Liver (tissue), 9 donors: ENCODE results near the gene PCYT1A. TPM values are rescaled to one million over a fixed set of nuclear protein-coding genes. Genes with fewer than 3 reads are reported as not detected.

Experiments
- DNase-seq: peaks from one replicate; pipeline ENCODE4 v3.0.0-alpha.2; 2017; ENCODE audit warnings: low spot score
- H3K27ac ChIP-seq, 2 donors: one replicate each; pipeline ENCODE4 v1.7.0; 2013; ENCODE audit warnings: inconsistent platforms in 2 of 2, low read length in 2 of 2, control low read depth in 1 of 2, low read depth in 1 of 2, mild to moderate bottlenecking in 1 of 2
- H3K27me3 ChIP-seq, 4 donors: one replicate each; pipeline versions ENCODE4 v1.6.1 to v1.7.0; 2013; ENCODE audit warnings: low read length in 3 of 4, inconsistent platforms in 1 of 4, mild to moderate bottlenecking in 1 of 4, moderate library complexity in 1 of 4; ENCODE audit not compliant: control insufficient read depth in 4 of 4, insufficient read depth in 4 of 4
- H3K36me3 ChIP-seq, 4 donors: one replicate each; pipeline versions ENCODE4 v1.6.1 to v1.7.0; 2013; ENCODE audit warnings: low read length in 3 of 4, mild to moderate bottlenecking in 3 of 4, low read depth in 1 of 4, moderate library complexity in 1 of 4; ENCODE audit not compliant: control insufficient read depth in 4 of 4, insufficient read depth in 3 of 4
- H3K4me1 ChIP-seq, 4 donors: one replicate each; pipeline versions ENCODE4 v1.6.1 to v1.7.0; 2013; ENCODE audit warnings: low read length in 3 of 4, mild to moderate bottlenecking in 3 of 4, moderate library complexity in 1 of 4; ENCODE audit not compliant: control insufficient read depth in 4 of 4, insufficient read depth in 4 of 4
- H3K4me3 ChIP-seq, 3 donors: one replicate each; pipeline versions ENCODE4 v1.6.1 to v1.7.0; 2013; ENCODE audit warnings: low read length in 3 of 3, control low read depth in 1 of 3, low read depth in 1 of 3, mild to moderate bottlenecking in 1 of 3
- H3K9ac ChIP-seq, 2 donors: one replicate each; pipeline ENCODE4 v1.7.0; 2013; ENCODE audit warnings: low read length in 2 of 2, mild to moderate bottlenecking in 2 of 2, moderate library complexity in 2 of 2, control low read depth in 1 of 2, low read depth in 1 of 2
- H3K9me3 ChIP-seq, 4 donors: one replicate each; pipeline versions ENCODE4 v1.6.1 to v1.7.0; 2013; ENCODE audit warnings: low read length in 3 of 4; ENCODE audit not compliant: control insufficient read depth in 4 of 4
- EGR1 ChIP-seq, 2 donors: IDR thresholded peaks; 2 replicates each; pipeline ENCODE4 v1.6.1; 2016 to 2018; ENCODE audit warnings: antibody characterized with exemption in 2 of 2, low read depth in 2 of 2
- FOXA1 ChIP-seq: IDR thresholded peaks from 2 replicates; pipeline ENCODE4 v1.6.1; 2016; ENCODE audit warnings: antibody characterized with exemption
- FOXA2 ChIP-seq: IDR thresholded peaks from 2 replicates; pipeline ENCODE4 v1.6.1; 2016; ENCODE audit warnings: antibody characterized with exemption
- GABPA ChIP-seq, 2 donors: IDR thresholded peaks in 1 of 2; conservative IDR thresholded peaks in 1 of 2; 2 replicates each; pipeline ENCODE4 v1.6.1; 2016; ENCODE audit warnings: antibody characterized with exemption in 2 of 2, mild to moderate bottlenecking in 1 of 2, moderate library complexity in 1 of 2
- HNF4A ChIP-seq, 2 donors: conservative IDR thresholded peaks; 2 replicates each; pipeline ENCODE4 v1.6.1; 2016; ENCODE audit warnings: antibody characterized with exemption in 2 of 2, mild to moderate bottlenecking in 2 of 2
- HNF4G ChIP-seq: IDR thresholded peaks from 2 replicates; pipeline ENCODE4 v1.6.1; 2016; ENCODE audit warnings: antibody characterized with exemption
- JUND ChIP-seq, 2 donors: IDR thresholded peaks; 2 replicates each; pipeline ENCODE4 v1.6.1; 2016; ENCODE audit warnings: antibody characterized with exemption in 2 of 2
- MAX ChIP-seq: IDR thresholded peaks from 2 replicates; pipeline ENCODE4 v1.6.1; 2016; ENCODE audit warnings: antibody characterized with exemption
- NR2F2 ChIP-seq: IDR thresholded peaks from 2 replicates; pipeline ENCODE4 v1.6.1; 2016; ENCODE audit warnings: antibody characterized with exemption
- RXRA ChIP-seq, 2 donors: IDR thresholded peaks; 2 replicates each; pipeline ENCODE4 v1.6.1; 2017 to 2018; ENCODE audit warnings: antibody characterized with exemption in 2 of 2, mild to moderate bottlenecking in 1 of 2
- SP1 ChIP-seq: IDR thresholded peaks from 2 replicates; pipeline ENCODE4 v1.6.1; 2018; ENCODE audit warnings: antibody characterized with exemption, mild to moderate bottlenecking
- TAF1 ChIP-seq: conservative IDR thresholded peaks from 2 replicates; pipeline ENCODE4 v1.6.1; 2016; ENCODE audit warnings: antibody characterized with exemption, mild to moderate bottlenecking
- YY1 ChIP-seq: IDR thresholded peaks from 2 replicates; pipeline ENCODE4 v1.6.1; 2016; ENCODE audit warnings: antibody characterized with exemption, mild to moderate bottlenecking
- ZBTB33 ChIP-seq: IDR thresholded peaks from 2 replicates; pipeline ENCODE4 v1.6.1; 2016; ENCODE audit warnings: antibody characterized with exemption
- WGBS: extraction: QIAGEN DNeasy Blood & Tissue Kit; methylation state at CpG from one replicate; pipeline ENCODE4 v1.1.7; 2013; 5-methylcytosine and 5-hydroxymethylcytosine counted together
- polyA plus RNA-seq, 2 donors: library from polyadenylated mRNA; stranded (reverse) in 1 of 2; unstranded in 1 of 2; fragments of 200-250 nt in 1 of 2; fragments of >200 nt in 1 of 2; fragmentation: Nextera tagmentation in 1 of 2; extraction: Ambion mirVana in 1 of 2; gene quantifications; one replicate each; pipeline versions ENCODE4 v1.2.1 to v1.2.3, GENCODE V29; 2013 to 2015
- total RNA-seq, 2 donors: library from RNA; depleted of rRNA; stranded (reverse); fragments of >200 nt; gene quantifications; one replicate each; pipeline ENCODE4 v1.2.3, GENCODE V29; 2014
- TF ChIP-seq, protein P1 (sequence below): IDR thresholded peaks from 2 replicates; pipeline ENCODE4 v1.6.1; 2016; ENCODE audit warnings: antibody characterized with exemption
- TF ChIP-seq, protein P2 (sequence below): IDR thresholded peaks from 2 replicates; pipeline ENCODE4 v1.6.1; 2016; ENCODE audit warnings: antibody characterized with exemption, mild to moderate bottlenecking
- TF ChIP-seq, protein P3 (sequence below): fragments of 150-350 bp; IDR thresholded peaks from 2 replicates; pipeline ENCODE4 v1.5.1; 2017; ENCODE audit warnings: improper control_type of control experiment, low read depth, low read length; ENCODE audit not compliant: missing input control
- donor health status: healthy.
- donor health status: healthy.
- donor health status: healthy.
- donor health status: healthy.
- donor health status: healthy.

PCYT1A gene
- total and polyA plus RNA-seq, 4 donors: 12.5 to 56.8 (median 24.3) TPM

- no peak overlapping the region for H3K4me3 ChIP-seq
- WGBS: 97% methylated on average over 14 of the region's 14 CpGs
- TF ChIP-seq TAF1: no peak
- TF ChIP-seq, protein P1, sequence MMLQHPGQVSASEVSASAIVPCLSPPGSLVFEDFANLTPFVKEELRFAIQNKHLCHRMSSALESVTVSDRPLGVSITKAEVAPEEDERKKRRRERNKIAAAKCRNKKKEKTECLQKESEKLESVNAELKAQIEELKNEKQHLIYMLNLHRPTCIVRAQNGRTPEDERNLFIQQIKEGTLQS: no peak
- TF ChIP-seq NR2F2: no peak
- TF ChIP-seq EGR1 (IDR thresholded peaks at IDR 0.05; ENCODE audit: low read depth in 2 of 2): no peak
- no peak for TF ChIP-seq SP1
- no peak for TF ChIP-seq FOXA2
- no peak for TF ChIP-seq RXRA (IDR thresholded peaks at IDR 0.05)
- TF ChIP-seq YY1: no peak
- no peak for TF ChIP-seq GABPA (IDR thresholded peaks at IDR 0.05 in 1 of 2, conservative IDR thresholded peaks at IDR 0.05 in 1 of 2)
- no peak for TF ChIP-seq FOXA1
- no peak for TF ChIP-seq HNF4A (conservative IDR thresholded peaks at IDR 0.05)
- no peak for TF ChIP-seq JUND (IDR thresholded peaks at IDR 0.05)
- H3K4me1 ChIP-seq: peaks cover 0 to 4% (median under 1%) of the 10 kb centered on the region in 4 donors
- no peaks in the 10 kb centered on the region for H3K27me3 ChIP-seq
- peaks cover 4 to 12% (median 7%) of the 10 kb centered on the region in 4 donors for H3K36me3 ChIP-seq
- H3K9me3 ChIP-seq: peaks cover 0 to 2% (median 0%) of the 10 kb centered on the region in 4 donors
- no peak overlapping the region for H3K9ac ChIP-seq
- no peak overlapping the region for H3K27ac ChIP-seq
- DNase-seq: no peak
Measured at GRCh38 chr3:196272826-196273225, 14.7 kb downstream of the PCYT1A start.

DNA sequence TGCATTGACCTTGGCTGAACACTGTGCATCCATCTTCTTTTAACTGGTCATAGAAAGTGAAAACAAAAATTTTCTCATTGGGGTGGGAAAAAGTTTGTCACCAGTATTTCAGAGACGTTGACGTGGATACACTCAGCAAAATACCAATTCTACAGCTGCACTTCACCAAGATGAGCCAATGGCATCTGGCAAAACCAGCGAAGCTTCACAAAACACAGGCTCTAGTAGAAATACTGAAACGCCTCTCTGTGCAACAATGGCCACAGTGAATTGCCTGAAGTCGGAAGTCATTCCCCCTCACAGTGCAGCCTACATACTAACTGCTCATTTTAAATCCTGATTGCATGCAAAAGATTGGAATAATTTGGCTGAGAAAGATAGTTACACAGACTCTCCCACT is 17.0 kb downstream of the PCYT1A start:
- Histone ChIP-seq H3K4me3 (no peak overlapping the region), H3K36me3 (peaks cover 7 to 21% (median 11%) of the 10 kb centered on the region in 4 donors), H3K4me1 (peaks cover 0 to 4% (median under 1%) of the 10 kb centered on the region in 4 donors), H3K27me3 (no peaks in the 10 kb centered on the region), H3K9me3 (peaks cover 0 to 2% (median 0%) of the 10 kb centered on the region in 4 donors), H3K9ac (no peak overlapping the region), H3K27ac (no peak overlapping the region)
- no peak for DNase-seq
- TF ChIP-seq TAF1: no peak
- TF ChIP-seq HNF4A (conservative IDR thresholded peaks at IDR 0.05): no peak
- no peak for TF ChIP-seq FOXA2
- 96% methylated on average over 5 of the region's 5 CpGs for WGBS

DNA sequence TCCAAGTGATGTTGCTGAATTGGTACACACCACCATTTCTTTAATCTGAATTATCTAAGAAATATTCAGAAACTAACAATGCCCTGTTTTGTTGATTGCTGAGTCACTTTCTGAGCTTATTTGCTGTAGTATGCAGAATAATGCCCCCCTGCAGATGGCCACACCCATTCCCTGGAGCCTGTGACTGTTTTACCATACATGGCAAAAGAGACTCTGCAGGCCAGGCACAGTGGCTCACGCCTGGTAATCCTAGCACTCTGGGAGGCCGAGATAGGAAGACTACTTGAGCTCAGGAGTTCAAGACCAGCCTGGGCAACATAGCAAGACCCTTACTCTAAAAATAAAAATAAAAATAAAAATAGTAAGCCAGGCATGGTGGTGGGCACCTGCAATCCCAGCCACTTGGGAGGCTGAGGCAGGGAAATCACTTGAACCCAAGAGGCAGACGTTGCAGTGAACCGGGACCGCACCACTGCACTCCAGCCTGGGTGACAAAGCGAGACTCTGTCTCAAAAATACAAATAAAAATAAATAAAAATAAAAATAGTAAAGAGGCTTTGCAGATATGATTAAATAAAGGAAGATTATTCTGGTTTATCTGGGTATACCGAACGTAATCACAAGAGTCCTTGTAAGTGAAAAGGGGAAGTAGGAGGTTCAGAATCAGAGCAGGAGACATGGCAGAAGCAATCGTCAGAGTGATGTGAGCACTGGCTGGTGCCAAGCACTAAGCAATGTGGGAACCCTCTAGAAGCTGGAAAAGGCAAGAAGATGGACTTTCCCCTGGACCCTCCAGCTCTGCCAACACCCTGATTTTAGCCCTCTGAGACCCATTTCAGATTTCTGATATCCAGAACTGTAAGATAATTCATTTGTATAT is 19.0 kb downstream of the PCYT1A start:
- Histone ChIP-seq H3K27ac (no peak overlapping the region), H3K9ac (no peak overlapping the region), H3K27me3 (no peaks in the 10 kb centered on the region), H3K36me3 (peaks cover 9 to 26% (median 10%) of the 10 kb centered on the region in 4 donors), H3K9me3 (peaks cover 0 to 2% (median 0%) of the 10 kb centered on the region in 4 donors), H3K4me1 (peaks cover 0 to 4% (median under 1%) of the 10 kb centered on the region in 4 donors), H3K4me3 (no peak overlapping the region)
- TF ChIP-seq FOXA1 (no peak), FOXA2 (no peak), GABPA (IDR thresholded peaks at IDR 0.05 in 1 of 2, conservative IDR thresholded peaks at IDR 0.05 in 1 of 2) (no peak), HNF4A (conservative IDR thresholded peaks at IDR 0.05) (no peak), HNF4G (no peak), NR2F2 (no peak), SP1 (no peak), ZBTB33 (no peak), RXRA (IDR thresholded peaks at IDR 0.05) (no peak), YY1 (no peak), EGR1 (IDR thresholded peaks at IDR 0.05; ENCODE audit: low read depth in 2 of 2) (no peak), MAX (no peak)
- TF ChIP-seq, protein P1: no peak
- TF ChIP-seq, protein P2, sequence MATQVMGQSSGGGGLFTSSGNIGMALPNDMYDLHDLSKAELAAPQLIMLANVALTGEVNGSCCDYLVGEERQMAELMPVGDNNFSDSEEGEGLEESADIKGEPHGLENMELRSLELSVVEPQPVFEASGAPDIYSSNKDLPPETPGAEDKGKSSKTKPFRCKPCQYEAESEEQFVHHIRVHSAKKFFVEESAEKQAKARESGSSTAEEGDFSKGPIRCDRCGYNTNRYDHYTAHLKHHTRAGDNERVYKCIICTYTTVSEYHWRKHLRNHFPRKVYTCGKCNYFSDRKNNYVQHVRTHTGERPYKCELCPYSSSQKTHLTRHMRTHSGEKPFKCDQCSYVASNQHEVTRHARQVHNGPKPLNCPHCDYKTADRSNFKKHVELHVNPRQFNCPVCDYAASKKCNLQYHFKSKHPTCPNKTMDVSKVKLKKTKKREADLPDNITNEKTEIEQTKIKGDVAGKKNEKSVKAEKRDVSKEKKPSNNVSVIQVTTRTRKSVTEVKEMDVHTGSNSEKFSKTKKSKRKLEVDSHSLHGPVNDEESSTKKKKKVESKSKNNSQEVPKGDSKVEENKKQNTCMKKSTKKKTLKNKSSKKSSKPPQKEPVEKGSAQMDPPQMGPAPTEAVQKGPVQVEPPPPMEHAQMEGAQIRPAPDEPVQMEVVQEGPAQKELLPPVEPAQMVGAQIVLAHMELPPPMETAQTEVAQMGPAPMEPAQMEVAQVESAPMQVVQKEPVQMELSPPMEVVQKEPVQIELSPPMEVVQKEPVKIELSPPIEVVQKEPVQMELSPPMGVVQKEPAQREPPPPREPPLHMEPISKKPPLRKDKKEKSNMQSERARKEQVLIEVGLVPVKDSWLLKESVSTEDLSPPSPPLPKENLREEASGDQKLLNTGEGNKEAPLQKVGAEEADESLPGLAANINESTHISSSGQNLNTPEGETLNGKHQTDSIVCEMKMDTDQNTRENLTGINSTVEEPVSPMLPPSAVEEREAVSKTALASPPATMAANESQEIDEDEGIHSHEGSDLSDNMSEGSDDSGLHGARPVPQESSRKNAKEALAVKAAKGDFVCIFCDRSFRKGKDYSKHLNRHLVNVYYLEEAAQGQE: no peak
- TF ChIP-seq, protein P3, sequence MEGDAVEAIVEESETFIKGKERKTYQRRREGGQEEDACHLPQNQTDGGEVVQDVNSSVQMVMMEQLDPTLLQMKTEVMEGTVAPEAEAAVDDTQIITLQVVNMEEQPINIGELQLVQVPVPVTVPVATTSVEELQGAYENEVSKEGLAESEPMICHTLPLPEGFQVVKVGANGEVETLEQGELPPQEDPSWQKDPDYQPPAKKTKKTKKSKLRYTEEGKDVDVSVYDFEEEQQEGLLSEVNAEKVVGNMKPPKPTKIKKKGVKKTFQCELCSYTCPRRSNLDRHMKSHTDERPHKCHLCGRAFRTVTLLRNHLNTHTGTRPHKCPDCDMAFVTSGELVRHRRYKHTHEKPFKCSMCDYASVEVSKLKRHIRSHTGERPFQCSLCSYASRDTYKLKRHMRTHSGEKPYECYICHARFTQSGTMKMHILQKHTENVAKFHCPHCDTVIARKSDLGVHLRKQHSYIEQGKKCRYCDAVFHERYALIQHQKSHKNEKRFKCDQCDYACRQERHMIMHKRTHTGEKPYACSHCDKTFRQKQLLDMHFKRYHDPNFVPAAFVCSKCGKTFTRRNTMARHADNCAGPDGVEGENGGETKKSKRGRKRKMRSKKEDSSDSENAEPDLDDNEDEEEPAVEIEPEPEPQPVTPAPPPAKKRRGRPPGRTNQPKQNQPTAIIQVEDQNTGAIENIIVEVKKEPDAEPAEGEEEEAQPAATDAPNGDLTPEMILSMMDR: no peak
- DNase-seq: no peak
- WGBS: 81% methylated on average over 9 of the region's 9 CpGs
